ENCODE measurements around the gene ZMAT5.

DNA sequence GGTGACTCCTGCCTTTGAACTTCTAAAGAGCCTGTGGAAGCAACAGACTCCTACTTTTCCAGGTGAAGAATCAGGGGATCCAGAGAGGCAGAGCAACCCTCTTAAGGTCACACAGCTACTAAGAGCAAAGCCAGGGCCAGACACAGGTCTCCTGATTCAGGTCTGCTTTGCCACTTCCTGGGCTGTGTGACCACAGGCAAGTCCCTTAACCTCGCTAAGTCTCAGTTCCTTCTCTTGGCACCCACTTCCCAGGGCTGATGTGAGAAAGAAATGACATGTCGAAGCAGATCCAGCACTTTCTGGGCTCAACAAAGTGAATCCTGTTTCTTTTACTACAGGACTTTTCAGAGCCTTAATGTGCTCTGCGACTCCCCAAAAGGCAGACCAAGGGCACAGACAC, 30.5 kb upstream of the ZMAT5 start:
- no peak for TF ChIP-seq GATA2 (IDR thresholded peaks at IDR 0.05; ENCODE audit: low read depth, low read length)
- TF ChIP-seq GATA3 (IDR thresholded peaks at IDR 0.05; ENCODE audit: low read depth, low read length) = no peak
